ENCODE measurements around the gene ALDH2.

DNA sequence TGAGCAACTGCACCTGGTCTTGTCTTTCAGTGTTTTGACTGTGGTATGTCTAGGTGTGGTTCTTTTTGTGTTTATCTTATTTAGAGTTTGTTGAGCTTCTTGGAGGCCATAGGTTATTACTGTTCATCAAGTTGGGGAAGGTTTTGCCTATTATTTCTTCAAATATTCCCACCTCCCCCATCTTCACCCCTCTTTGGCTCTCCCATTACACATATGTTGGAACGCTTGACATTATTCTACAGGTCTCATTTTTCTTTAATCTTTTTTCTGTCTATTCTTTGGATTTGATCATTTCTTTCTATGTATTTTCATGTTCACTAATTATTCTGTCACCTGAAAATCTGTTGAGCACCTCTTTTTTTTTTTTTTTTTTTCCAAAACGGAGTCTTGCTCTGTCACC, 91.5 kb downstream of the ALDH2 start:
- TF ChIP-seq, protein P1, sequence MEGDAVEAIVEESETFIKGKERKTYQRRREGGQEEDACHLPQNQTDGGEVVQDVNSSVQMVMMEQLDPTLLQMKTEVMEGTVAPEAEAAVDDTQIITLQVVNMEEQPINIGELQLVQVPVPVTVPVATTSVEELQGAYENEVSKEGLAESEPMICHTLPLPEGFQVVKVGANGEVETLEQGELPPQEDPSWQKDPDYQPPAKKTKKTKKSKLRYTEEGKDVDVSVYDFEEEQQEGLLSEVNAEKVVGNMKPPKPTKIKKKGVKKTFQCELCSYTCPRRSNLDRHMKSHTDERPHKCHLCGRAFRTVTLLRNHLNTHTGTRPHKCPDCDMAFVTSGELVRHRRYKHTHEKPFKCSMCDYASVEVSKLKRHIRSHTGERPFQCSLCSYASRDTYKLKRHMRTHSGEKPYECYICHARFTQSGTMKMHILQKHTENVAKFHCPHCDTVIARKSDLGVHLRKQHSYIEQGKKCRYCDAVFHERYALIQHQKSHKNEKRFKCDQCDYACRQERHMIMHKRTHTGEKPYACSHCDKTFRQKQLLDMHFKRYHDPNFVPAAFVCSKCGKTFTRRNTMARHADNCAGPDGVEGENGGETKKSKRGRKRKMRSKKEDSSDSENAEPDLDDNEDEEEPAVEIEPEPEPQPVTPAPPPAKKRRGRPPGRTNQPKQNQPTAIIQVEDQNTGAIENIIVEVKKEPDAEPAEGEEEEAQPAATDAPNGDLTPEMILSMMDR (IDR thresholded peaks at IDR 0.05; ENCODE audit: low read depth, low read length) = no peak
- TF ChIP-seq POLR2A (IDR thresholded peaks at IDR 0.05; ENCODE audit: extremely low read depth, insufficient read length) (no peak), MYC (IDR thresholded peaks at IDR 0.05; ENCODE audit: low read depth, low read length) (no peak)
- TF ChIP-seq, protein P2, sequence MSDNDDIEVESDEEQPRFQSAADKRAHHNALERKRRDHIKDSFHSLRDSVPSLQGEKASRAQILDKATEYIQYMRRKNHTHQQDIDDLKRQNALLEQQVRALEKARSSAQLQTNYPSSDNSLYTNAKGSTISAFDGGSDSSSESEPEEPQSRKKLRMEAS (IDR thresholded peaks at IDR 0.05; ENCODE audit: low read depth, low read length) = no peak

Data from NB4 (cell line).